Stimulated activated CD8-positive, alpha-beta memory T cell treated with anti-CD3 and anti-CD28 coated beads, Interleukin-12 subunit alpha, Interleukin-12 subunit beta, amount 100 ng/mL, for 1 hour (primary cell): ENCODE results near the gene SLC7A5.

ENCODE experiments used
- DNase-seq: peaks from one replicate; pipeline ENCODE4 v3.0.0-alpha.2; 2020; ENCODE audit warnings: low read depth

Gene SLC7A5

GRCh38 chr16:87846705-87847466 is 22.4 kb downstream of the SLC7A5 start:
- DNase-seq: no peak

- DNase-seq: no peak
Measured at GRCh38 chr16:87845807-87846619, 23.3 kb downstream of the SLC7A5 start.

GRCh38 chr16:87845213-87845612 is 24.1 kb downstream of the SLC7A5 start:
- no peak for DNase-seq

- no peak for DNase-seq
Measured at GRCh38 chr16:87844809-87845208, 24.5 kb downstream of the SLC7A5 start.

- no peak for DNase-seq
Measured at GRCh38 chr16:87844120-87844733, 25.1 kb downstream of the SLC7A5 start.

GRCh38 chr16:87843678-87844105 is 25.6 kb downstream of the SLC7A5 start:
- no peak for DNase-seq

GRCh38 chr16:87842209-87842869 is 27.0 kb downstream of the SLC7A5 start:
- DNase-seq: no peak

GRCh38 chr16:87841340-87842208 is 27.7 kb downstream of the SLC7A5 start:
- DNase-seq: no peak

GRCh38 chr16:87840271-87840978 is 28.9 kb downstream of the SLC7A5 start:
- DNase-seq: no peak

- no peak for DNase-seq
Measured at GRCh38 chr16:87839542-87840270, 29.6 kb downstream of the SLC7A5 start.

GRCh38 chr16:87838643-87839541 is 30.4 kb downstream of the SLC7A5 start:
- no peak for DNase-seq

- DNase-seq: no peak
Measured at GRCh38 chr16:87837627-87838289, 31.5 kb downstream of the SLC7A5 start.

GRCh38 chr16:87836844-87837581 is 32.3 kb downstream of the SLC7A5 start:
- no peak for DNase-seq

GRCh38 chr16:87836346-87836843 is 32.9 kb downstream of the SLC7A5 start:
- DNase-seq: no peak

- DNase-seq: no peak
Measured at GRCh38 chr16:87835882-87836331, 33.4 kb downstream of the SLC7A5 start.

GRCh38 chr16:87834668-87835473 is 34.4 kb downstream of the SLC7A5 start:
- DNase-seq: no peak
